Fibroblast of peridontal ligament (primary cell): ENCODE measurements around the gene CR2.
"Not testable (repeated sequence)": the region's sequence is repeated elsewhere in the genome, so short reads cannot be mapped to it uniquely, and the experiment has no call there.

ENCODE experiments used
- DNase-seq: peaks from one replicate; pipeline ENCODE4 v3.0.0-alpha.2; 2010; ENCODE audit errors: extremely low read depth

The CR2 gene

DNA sequence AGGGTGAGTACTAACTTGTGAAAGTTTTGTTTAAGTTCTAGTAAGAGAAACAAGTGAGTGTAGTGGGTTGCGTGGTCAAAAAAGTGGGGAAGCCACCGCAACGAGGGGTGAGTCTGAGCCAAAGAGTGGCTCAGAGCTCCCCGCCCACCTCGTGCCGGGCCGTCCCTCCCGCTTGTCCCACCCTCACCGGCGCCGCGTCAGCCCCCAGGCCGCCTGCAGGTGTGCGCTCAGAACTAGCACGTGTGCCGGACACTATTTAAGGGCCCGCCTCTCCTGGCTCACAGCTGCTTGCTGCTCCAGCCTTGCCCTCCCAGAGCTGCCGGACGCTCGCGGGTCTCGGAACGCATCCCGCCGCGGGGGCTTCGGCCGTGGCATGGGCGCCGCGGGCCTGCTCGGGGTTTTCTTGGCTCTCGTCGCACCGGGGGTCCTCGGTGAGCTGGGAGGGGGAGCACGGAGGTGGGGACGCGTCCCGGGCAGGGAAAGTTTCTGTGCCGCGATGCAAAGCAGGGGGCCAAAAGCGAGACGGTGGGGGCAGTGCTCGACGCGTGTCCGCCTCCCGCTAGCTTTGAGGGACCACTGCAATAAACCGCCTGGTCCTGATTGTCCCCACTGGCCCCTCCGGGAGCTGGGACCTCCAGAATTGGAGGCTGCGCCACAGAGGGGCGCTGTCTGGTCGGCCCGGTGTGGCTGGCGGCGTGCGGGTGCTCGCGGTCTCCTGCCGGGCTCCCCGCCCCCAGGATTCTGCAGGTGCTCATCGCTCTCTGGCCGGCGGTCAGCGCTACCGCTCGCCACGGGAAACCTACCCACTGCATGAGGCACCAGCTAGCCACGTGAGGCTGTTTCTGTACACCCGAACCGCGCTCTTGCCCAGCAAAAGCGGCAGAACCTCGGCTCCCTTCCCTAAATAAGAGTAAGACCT, at the start of gene CR2:
CR2 (plus strand) TSS at position 283 of the 919 bp plus-strand sequence; CDS start at position 374, 91 bp downstream.
- no peak for DNase-seq

DNA sequence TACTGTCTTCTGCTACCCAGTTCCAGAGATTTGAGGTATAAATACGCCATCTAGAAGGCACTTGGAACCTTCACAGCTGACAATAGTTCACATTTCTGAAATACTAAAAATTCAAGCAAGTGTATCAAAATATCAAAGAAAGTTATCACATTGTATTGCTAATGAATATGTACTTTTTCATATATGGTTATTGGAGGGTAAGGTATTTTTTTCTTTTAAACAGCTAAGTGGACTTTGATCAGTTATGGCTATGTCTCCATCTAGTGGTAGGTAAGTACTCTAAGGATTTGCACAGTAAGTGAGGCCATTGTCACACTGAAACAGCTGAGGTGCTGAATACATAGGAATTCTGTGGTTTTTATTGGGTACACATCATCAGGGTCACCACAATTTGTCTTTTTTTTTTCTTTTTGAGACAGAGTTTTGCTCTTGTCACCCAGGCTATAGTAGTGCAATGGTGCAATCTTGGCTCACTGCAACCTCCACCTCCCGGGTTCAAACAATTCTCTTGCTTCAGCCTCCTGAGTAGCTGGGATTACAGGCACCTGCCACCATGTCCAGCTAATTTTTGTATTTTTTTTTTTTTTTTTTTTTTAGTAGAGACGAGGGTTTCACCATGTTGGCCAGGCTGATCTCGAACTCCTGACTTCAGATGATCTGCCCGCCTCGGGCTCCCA, 49.1 kb upstream of the CR2 start:
- peak; percentile 83 for DNase-seq

DNA sequence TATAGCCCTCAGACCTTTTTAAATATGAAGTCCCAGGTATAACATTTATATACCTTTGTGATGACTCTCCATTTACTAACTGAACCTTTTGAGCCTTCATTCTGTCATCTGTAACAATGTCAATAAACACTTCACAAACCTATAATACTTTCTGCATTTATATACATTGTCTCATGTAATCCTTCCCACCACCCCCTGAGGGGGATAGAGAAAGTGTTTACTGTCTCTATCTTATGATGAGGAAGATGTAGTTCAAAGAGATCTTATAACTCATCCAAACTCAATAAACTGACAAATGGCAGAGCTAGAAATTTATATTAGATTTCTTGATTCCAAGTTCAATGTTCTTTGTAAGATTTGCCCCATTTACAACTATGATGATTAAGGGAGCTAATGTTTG, 48.3 kb upstream of the CR2 start:
- DNase-seq: no peak

DNA sequence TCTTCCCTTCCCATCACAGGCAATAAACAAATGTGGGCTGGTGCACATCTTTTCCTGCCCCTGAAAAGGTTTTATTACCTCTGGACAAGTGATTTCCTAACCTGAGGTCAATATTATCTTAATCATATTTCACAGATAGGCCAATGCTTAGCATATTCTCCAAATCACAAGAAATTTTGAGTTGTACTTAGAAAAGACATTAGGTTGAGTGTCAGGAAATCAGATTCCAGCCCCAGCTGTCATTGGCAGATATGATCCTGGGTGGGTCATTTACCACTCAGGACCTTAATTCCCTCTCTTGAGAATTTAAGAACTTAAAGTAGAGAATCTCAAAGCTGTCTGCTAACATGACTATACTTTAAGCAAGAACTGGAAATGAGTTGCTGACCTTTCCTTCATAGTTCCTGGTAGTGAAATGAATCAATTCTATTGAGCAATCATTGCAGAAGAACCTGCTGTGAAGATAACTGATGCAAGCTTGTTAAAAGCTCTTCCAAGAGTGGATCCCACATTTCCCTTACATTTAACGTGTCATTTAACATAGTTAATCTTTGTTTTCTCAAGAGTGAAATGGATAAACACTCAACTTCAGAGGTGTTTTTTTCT, 46.4 kb upstream of the CR2 start:
- DNase-seq: peak; percentile 27

DNA sequence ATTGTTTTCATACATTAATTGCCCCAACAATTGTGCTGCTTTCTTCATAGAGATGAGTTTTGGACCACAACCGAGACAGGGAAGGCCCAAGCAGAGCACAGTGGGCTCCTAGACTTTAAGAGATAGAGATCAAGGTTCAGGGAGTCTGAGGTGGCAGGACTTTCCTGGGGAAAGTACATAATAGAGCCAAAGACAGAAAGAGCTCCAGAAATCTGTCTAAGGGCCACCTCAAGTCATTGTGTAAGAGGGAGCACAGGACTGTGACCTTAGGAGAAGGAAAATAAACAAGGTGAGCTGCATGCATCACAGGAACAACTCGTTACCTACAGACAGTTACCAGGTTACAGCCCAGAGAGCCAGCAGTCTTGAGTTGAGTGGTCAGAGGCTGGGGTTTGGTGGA, 41.3 kb upstream of the CR2 start:
- no peak for DNase-seq

DNA sequence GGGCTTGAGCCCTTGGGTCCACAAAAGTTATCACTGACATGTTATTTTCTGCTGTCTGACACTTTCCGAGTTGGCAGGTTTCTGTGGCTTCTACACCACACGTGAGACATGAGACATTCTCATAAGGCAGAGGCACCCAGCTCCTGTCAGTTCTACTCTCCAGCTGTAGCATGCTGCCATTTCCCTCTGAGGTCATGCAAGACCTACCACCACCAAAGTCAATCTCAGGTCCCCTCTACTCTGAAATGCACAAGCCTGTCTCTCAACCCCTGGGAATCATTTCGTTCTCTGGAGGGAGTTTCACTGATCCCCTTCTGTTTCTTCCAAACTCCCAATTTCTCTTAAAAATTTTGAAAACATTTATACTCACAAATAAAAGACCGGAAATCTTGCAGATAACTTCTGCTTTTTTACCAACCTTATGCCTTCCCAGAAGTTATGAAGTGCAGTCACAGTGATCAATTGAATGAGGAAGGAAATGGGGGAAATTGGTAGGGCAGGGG, 39.5 kb upstream of the CR2 start:
- no peak for DNase-seq

DNA sequence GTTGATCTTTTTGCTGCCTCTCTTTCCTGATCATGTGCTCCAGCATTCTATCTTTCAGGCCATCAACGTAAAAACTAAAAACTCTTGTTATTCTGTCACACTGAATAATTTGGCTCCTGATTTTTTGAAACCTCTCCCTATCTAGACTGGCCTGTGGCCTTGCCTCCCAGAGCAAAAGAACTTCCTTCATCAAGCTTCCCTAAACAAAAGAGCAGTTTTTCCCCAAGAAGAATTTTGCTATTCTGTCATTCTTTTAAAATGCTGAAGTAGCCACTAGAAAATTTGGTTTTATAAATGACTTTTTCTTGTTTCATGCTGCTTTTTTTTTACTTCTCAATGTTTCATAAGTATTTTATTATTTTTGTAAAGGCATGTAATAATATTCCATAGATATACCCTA, 37.1 kb upstream of the CR2 start:
- no peak for DNase-seq

DNA sequence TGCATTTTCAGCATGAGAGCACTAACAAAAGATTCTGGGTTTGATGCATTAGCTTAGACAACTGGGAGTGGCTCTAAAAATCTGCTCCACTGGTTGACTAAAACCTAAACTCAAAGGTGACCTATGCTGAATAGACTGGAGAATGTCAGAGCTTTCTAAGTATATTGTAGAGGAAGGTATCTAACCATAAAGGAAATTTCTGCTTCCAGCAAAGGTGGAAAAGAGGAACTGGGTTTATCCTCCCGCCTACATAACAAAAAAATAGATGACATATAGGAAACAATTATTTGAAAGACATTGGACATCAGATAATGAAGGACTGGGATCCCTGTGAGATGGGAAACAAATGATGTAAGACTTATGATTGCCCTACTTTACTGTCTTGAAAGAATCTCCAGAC, 35.8 kb upstream of the CR2 start:
- no peak for DNase-seq

DNA sequence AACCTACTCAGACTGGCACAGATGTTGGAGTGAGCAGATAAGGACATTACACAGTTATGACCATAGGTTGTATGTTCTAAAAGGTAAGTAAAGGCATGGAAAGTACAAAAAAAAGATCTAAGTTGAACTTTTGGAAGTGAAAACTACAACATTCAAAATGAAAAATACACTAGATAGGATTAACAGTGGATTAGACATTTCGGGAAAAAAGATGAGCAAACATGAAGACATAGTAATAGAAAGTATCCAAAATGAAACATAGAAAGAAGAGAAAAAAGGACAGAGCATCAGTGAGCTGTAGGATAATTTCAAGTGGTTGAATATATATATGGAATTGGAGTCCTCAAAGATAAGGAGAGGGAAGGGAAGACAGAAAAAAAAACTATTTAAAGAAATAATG, 34.0 kb upstream of the CR2 start:
- no peak for DNase-seq

DNA sequence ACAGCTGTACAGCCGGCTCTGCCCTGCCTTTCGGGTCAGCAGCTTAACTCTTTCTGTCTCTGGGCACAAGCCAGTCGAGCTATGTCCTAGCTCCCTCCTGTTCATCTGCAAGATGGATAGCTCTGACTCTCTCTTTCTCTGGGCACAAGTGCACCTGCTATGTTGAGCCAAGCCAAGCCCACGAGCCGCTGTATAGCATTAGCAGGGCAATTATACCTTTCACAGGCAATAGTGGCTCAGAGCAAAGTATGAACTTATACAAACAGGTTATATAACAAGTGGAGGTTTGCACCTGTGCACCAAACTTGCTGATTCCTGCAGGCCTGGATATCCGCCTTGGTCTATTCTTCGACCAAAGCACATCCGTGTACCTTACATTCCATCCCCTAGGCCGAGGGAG, 33.0 kb upstream of the CR2 start:
- no peak for DNase-seq

DNA sequence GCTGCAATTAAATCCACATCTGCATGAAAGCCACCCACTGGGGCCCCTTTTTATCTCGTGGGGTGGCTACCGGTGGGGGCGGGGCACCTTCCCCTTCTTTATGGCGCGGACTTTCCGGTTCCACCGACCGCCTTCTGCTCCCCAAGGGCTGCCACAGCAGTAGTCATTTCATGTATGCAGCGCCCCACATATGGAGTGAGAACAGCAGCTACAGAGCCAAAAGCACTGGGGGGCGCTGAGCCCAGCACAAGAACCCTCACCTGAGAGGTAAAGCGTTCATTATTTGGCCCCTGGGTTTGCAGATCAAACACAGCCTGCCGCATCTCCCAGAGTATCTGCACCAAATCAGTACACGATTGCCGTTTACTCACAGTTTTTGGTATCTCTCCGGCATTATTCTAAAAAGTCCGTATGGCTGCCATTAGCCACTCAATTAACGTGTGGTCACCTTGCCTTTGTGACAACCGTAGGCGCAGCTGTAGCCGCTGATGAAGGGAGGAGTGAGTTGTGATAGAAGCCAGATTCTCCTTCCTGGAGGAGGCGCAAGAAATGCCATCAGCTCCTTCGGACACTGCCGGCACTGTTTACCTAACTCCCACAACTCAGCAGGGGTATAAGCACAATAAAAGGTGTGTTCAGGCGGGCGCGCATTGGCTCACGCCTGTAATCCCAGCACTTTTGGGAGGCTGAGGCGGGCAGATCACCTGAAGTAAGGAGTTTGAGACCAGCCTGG, 30.4 kb upstream of the CR2 start:
- no peak for DNase-seq

DNA sequence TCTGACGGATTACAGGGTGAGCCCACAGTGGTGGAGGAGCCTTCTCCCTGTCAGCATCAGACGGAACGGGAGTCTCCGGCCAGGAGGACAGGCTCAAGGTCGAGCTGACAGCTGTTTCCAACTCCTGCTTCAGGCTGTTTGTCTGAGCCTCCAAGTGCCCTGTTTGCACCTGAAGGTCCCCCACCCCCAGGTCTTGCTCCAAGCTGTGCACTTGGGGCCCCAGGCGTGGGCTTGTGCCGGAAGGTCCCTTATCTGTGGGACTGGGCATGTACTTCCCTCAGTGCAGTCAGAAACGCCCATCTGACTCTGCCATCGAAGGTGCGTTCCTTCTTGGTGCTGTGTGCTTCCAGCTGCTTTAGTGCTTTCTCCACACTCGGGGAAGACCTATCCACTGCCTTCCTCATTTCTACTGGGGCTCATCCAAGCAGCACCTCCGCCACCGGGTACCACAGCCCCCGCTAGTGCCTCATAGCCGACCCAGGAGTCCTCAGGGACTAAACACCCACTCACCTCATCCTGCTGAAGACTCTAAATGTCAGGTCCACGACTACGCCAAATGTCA, 29.5 kb upstream of the CR2 start:
- no peak for DNase-seq

DNA sequence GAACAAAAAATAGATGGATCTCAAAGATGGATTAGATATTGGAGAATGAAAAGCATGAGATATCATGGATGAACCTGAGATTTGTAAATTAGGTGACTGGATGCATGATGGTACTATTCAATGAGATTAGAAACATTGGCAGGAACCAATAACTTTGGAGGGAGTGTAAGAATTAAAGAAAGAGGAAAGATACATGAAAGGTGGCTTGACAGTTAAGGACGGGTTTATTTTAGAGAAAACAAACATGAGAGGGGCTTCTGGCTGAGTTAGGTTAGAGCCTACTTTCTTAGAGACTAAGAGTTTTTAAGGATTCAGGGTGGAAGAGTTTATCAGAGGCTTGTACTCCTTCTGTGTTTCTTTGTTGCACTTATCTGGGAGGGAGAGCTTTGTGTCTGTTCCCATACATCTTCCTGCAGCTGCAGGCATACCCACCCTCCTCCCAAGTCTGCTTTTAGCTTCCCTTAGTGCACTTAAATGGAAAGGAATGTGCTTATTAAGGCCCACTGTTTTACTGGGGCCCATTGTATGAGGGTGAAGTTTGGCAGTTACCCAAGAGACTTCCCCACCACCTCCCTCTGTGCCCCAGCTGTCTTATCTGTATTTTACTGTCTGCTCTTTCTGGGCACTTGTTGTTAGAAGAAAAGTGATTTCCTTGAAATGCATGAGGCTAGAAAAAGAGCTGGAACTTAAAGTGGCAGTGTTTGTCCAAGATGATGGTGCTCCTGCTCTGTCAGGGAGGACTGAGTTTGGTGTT, 26.1 kb upstream of the CR2 start:
- DNase-seq: no peak

DNA sequence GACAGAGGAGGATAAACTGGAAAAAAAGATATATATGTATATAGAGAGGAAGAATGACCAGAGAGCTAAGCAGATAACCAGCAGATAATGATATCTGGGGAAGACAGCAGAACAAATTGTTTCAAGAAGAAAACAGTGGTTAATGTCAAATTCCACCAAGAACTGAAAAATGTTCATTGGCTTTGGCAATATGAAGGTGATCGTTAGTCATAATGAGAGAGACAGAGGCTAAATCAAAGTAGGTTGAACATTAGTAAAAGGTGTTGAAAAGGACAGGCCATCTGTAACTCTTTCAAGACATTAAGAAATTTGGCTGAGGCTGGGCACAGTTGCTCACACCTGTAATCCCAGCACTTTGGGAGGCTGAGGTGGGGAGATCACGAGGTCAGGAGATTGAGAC, 25.3 kb upstream of the CR2 start:
- no peak for DNase-seq

DNA sequence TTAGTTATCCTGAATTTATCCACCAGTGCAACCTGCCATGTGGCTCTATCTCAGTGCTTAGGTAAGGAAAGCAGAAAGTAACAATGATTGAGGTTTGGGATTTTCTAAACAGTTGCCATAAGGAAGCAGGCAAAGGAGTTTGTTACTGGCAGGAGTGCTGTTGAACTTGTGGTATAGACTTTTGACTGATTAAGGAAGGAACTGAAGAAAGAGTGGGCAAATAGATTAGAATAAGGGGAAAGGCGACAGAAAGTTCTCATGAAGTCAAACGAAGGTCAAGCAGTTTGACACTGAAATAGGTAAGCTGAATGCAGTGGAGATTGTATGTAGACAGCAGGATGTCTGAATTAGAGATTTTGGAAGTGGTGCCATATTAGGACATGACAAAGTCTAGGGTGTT, 24.2 kb upstream of the CR2 start:
- no peak for DNase-seq

DNA sequence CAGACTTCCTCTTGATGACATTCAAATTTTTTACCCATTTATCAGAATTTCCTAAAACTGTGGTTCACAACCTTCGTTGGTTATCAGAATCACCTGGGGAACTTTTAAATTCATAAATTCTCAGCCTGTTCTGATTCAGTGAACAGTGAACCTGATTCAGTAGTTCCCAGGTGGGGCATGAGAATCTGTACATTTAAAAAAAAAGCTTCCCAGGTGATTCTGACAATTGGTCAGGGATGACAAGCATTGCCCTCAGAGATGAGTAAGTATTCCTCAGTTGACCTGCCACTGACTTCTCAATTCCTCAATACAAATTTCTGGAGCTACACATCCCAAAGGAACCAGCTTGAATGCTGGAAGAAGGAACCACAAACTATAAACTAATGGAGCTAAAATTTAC, 23.5 kb upstream of the CR2 start:
- no peak for DNase-seq

DNA sequence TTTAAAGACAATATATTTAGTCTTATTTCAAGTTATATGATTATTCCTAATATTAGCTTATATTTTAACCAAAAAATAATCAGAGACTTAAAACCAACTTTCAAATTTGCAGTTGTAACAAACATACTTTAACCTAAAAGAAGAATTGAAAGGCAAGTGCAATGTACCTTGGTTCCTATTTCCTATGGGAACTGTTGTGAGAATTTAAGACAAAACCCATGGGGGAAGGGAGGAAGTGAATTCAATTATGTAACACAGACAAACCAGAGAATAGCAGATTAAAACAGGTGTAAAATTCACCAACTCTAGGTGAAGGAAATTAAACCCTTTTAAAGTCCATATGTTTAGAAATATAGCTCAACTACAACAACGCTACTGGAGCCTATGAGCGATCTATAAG, 22.6 kb upstream of the CR2 start:
- DNase-seq: no peak

DNA sequence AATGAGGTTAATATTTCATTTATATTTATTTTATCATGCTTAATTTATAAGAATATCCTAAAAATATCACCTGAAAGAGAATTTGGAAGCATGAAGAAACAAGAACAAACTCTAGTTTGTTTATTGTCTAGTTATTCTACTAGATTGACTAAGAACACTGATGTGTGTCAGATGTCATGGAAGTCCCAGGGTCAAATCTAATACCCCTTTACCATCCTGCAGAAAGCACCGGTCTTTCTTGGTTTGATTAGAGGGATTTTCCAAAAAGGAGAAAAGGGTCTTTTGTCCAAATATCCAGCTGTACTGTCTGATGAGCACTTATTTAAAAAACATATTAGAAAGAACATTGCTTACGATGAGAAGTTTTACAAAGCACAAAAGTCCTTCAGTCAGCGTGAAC, 20.7 kb upstream of the CR2 start:
- DNase-seq: no peak

DNA sequence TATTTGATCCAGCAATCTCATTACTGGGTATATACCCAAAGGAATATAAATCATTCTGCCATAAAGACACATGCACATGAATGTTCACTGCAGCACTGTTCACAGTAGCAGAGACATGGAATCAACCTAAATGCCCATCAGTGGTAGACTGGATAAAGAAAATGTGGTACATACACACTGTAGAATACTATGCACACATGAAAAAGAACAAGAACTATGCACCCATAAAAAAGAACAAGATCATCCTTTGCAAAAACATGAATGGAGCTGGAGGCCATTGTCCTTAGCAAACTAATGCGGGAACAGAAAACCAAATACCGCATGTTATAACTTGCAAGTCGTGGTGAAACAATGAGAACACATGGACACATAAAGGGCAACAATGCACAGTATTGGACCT, 17.4 kb upstream of the CR2 start:
- DNase-seq: not testable (repeated sequence)

DNA sequence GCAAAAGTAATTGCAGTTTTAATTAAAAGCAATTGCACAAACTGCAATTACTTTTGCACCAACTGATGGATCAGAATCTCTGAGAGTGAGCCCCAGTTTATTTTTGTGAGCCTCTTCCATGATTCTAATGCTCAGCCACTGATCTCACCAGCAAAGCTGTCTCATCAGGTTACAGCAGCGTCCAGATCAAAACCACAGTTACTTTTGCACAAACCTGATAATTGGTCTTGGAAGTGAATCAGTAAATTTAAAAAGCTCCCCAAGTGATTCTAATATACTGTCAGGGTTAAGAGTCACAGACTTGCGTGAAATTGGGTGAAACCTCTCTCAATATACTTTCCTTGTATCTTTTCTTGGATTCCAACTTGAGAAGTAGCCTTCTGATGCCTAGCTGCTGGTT, 13.5 kb upstream of the CR2 start:
- DNase-seq: no peak
